ENCODE data around the gene USP15.

USP15 gene

DNA sequence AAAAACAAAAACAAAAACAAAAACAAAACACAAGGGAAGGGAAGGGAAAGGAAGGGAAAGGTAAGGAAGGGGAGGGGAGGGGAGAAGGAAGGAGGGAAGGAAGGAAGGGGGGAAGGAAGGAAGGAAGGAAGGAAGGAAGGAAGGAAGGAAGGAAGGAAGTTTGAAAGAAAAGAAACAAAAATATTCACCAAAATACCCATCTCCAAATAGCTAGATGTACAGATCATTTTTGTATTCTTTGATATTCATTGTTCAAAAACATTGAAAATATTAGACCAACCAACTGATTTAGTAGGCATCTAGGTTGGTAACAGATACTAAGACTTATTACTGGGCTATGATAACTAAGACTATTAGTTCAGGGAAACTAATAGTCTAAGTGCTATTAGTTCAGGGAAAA is 39.1 kb upstream of the USP15 start:
- CTCF ChIA-PET: no interaction called here
- DNase-seq (ENCODE audit: low spot score): no peak

DNA sequence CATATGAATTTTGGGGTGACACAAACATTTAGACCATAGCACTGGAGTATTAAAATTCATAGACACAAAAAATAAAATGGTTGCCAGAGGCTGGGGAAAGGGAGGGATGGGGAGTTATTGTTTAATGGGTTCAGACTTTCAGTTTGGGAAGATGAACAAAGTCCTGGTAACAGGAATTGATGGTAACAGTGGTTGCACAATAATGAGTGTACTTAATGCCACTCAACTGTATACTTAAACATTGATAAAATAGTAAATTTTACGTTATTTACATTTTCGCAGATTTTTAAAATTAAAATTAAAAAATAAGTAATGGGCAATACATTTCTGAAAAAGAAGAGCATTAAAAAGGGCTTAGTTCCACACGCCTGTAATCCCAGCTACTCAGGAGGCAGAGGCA is 35.6 kb upstream of the USP15 start:
- POLR2A ChIA-PET (ENCODE audit: low non-redundant PET): no interaction called here
- CTCF ChIA-PET: no interaction called here
- no peak overlapping the region for H3K27ac ChIP-seq

More for the DNA sequence above, 39.1 kb upstream of the USP15 start:
- TF ChIP-seq, protein P1, sequence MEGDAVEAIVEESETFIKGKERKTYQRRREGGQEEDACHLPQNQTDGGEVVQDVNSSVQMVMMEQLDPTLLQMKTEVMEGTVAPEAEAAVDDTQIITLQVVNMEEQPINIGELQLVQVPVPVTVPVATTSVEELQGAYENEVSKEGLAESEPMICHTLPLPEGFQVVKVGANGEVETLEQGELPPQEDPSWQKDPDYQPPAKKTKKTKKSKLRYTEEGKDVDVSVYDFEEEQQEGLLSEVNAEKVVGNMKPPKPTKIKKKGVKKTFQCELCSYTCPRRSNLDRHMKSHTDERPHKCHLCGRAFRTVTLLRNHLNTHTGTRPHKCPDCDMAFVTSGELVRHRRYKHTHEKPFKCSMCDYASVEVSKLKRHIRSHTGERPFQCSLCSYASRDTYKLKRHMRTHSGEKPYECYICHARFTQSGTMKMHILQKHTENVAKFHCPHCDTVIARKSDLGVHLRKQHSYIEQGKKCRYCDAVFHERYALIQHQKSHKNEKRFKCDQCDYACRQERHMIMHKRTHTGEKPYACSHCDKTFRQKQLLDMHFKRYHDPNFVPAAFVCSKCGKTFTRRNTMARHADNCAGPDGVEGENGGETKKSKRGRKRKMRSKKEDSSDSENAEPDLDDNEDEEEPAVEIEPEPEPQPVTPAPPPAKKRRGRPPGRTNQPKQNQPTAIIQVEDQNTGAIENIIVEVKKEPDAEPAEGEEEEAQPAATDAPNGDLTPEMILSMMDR (conservative IDR thresholded peaks at IDR 0.05; ENCODE audit: low read depth): no peak
- POLR2A ChIA-PET (ENCODE audit: low non-redundant PET): no interaction called here
- H3K27ac ChIP-seq: no peak overlapping the region

DNA sequence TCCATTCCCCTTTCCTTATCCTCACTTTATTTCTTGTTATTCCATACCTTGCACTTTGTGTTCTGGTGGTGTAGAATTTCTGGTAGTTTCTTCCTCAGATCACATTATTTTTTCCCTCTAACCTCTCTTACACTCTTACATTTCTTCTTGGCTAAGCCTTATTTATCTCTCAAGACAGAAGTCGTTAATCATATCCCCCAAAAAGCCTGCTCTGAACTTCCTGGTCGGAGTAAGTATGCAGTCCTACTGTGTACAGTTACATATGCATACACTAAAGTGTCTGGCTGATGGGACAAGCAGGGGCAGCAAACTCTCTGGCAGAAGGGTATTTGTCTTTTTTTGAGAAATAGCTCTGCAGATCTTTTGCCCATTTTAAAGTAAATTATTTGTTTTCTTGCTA is 33.1 kb upstream of the USP15 start:
- TF ChIP-seq, protein P1 (conservative IDR thresholded peaks at IDR 0.05; ENCODE audit: low read depth): no peak
- ChIA-PET POLR2A (ENCODE audit: low non-redundant PET) (no interaction called here), CTCF (no interaction called here)
- no peak for DNase-seq (ENCODE audit: low spot score)
- H3K27ac ChIP-seq: no peak overlapping the region

More for the DNA sequence above, 35.6 kb upstream of the USP15 start:
- no peak for DNase-seq (ENCODE audit: low spot score)
- TF ChIP-seq, protein P1 (conservative IDR thresholded peaks at IDR 0.05; ENCODE audit: low read depth): no peak

DNA sequence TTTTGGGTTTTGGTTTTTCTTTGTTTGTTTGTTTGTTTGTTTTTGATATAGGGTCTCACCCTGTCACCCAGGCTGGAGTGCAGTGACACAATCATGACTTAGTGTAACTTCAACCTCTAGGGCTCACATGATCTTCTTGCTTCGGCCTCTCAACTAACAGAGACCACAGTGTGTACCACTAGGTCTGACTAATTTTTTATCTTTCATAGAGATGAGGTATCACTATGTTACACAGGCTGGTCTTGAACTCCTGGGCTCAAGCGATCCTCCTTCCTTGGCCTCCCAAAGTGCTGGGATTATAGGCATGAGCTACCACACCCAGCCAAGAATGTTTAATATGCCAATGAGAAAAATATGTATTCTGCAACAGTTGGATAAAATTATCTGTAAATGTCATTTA is 29.6 kb upstream of the USP15 start:
- H3K27ac ChIP-seq: no peak overlapping the region
- POLR2A ChIA-PET (ENCODE audit: low non-redundant PET): no interaction called here
- DNase-seq (ENCODE audit: low spot score): no peak
- CTCF ChIA-PET: no interaction called here
- TF ChIP-seq, protein P1 (conservative IDR thresholded peaks at IDR 0.05; ENCODE audit: low read depth): no peak

DNA sequence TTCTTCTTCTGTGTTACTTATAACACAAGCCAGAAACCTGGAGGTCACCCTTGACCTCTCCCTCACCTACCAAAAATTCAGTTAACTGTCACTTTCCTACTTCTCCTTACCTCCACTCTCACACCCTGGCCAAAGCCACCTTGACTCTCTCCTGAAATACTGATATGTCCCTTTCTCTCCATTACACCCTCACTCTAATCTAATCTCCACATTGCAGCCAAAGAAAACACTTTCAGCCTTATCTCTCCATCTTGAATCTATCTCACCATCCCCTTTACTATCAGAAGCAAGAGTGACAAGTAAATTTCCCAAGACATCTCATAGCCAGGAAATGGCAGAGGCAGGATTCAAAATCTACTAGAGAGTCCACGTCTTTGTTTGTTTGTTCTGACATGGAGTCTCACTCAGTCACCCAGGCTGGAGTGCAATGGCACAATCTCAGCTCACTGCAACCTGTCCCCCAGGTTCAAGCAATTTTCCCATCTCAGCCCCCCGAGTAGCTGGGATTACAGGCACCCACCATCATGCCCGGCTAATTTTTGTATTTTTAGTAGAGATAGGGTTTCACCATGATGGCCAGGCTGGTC is 28.0 kb upstream of the USP15 start:
- DNase-seq (ENCODE audit: low spot score): no peak
- TF ChIP-seq, protein P1 (conservative IDR thresholded peaks at IDR 0.05; ENCODE audit: low read depth): no peak
- no peak overlapping the region for H3K27ac ChIP-seq
- ChIA-PET CTCF (no interaction called here), POLR2A (ENCODE audit: low non-redundant PET) (no interaction called here)

DNA sequence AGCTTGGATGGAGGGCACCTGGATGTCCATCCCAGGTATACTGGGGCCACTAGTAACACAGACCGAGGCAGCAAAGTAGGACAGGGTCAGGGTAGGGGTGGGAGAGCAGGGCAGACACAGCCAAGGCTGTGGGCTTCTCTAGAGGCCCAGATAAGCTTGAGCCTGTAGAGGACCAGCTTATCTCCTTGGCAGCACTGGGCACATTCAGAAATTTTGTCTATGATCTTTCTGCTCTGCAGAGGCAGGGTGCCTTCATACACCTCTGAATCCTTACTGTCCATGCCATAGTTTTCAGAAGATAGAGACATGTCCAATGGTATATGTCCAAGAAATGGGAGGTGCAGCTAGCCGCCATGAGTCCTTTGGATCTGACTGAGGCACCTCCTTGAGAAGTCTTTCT is 26.4 kb upstream of the USP15 start:
- CTCF ChIA-PET: no interaction called here
- POLR2A ChIA-PET (ENCODE audit: low non-redundant PET): no interaction called here
- no peak overlapping the region for H3K27ac ChIP-seq
- no peak for DNase-seq (ENCODE audit: low spot score)
- TF ChIP-seq, protein P1 (conservative IDR thresholded peaks at IDR 0.05; ENCODE audit: low read depth): no peak

DNA sequence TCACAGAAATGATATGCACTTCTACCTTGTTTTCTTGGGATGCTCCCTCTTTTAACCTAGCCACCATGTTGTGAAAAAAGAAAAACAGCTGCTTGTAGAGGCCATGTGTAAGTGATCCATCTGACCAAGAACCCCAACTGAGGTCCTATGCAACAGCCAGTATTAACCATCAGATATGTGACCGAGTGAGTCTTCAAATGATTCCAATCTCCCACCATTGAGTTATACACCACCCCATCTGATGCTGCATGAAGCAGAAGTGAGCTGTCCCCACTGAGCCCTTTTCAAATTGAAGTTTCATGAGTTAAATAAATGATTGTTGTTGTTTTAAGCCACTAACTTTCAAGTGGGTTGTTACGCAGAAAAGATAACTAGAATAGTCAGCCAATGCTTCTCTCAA is 20.6 kb upstream of the USP15 start:
- no peak for DNase-seq (ENCODE audit: low spot score)
- H3K27ac ChIP-seq: no peak overlapping the region
- ChIA-PET POLR2A (ENCODE audit: low non-redundant PET) (no interaction called here), CTCF (no interaction called here)
- TF ChIP-seq, protein P1 (conservative IDR thresholded peaks at IDR 0.05; ENCODE audit: low read depth): no peak

Data from RWPE1 (cell line).